WTC11 (cell line): Measurements from ENCODE around the gene CLDN22. TPM values are rescaled to one million over a fixed set of nuclear protein-coding genes. Genes with fewer than 3 reads are reported as not detected.
"Not testable (repeated sequence)": the region's sequence is repeated elsewhere in the genome, so short reads cannot be mapped to it uniquely, and the experiment has no call there.

ENCODE experiments used
- ATAC-seq: fragments of 200-7000 bp; cut with Tn5 transposase; 2 replicates; pipeline ENCODE4 v1.10.0; 2021; ENCODE audit warnings: mild to moderate bottlenecking, moderate library complexity
- CTCF ChIA-PET: fragments of 300-600 bp; sonication (Branson Sonifier 250); formaldehyde crosslinking; loops from one replicate; lab custom pipeline; 2021; ENCODE audit warnings: antibody characterized with exemption; lab: Charles Lee
- POLR2A ChIA-PET: fragments of 350-600 bp; sonication (Branson Sonifier 250); formaldehyde crosslinking; loops from one replicate; lab custom pipeline; 2021; ENCODE audit warnings: antibody characterized with exemption; lab: Charles Lee
- DNase-seq: peaks from one replicate; pipeline ENCODE4 v3.0.0; 2021; ENCODE audit warnings: low spot score
- H3K27ac Mint-ChIP-seq: 2 replicates; pipeline ENCODE4 v1.8.0; 2021; ENCODE audit warnings: mixed read lengths
- H3K27me3 Mint-ChIP-seq: 2 replicates; pipeline ENCODE4 v1.8.0; 2021; ENCODE audit warnings: low read depth, mild to moderate bottlenecking, moderate library complexity, mixed read lengths
- H3K36me3 Mint-ChIP-seq: 2 replicates; pipeline ENCODE4 v1.8.0; 2021; ENCODE audit warnings: mixed read lengths
- H3K4me1 Mint-ChIP-seq: 2 replicates; pipeline ENCODE4 v1.8.0; 2022; ENCODE audit warnings: mixed read lengths
- H3K4me3 Mint-ChIP-seq: 2 replicates; pipeline ENCODE4 v1.8.0; 2021; ENCODE audit warnings: mild to moderate bottlenecking, moderate library complexity, mixed read lengths
- H3K9me3 Mint-ChIP-seq: 2 replicates; pipeline ENCODE4 v1.8.0; 2021; ENCODE audit warnings: mixed read lengths
- CDX4 ChIP-seq: fragments of 250-450 bp; sonication (Bioruptor Pico); IDR thresholded peaks from 2 replicates; pipeline ENCODE4 v1.9.0; 2021; ENCODE audit warnings: moderate library complexity, mild to moderate bottlenecking, inconsistent platforms, borderline replicate concordance
- CTCF ChIP-seq: fragments of 200-600 bp; IDR thresholded peaks from 2 replicates; pipeline ENCODE4 v1.8.0; 2022; ENCODE audit warnings: antibody characterized with exemption
- KAT7 ChIP-seq: sonication (generic); formaldehyde crosslinking; IDR thresholded peaks from 2 replicates; pipeline ENCODE4 v1.8.1; 2023; ENCODE audit warnings: missing genetic modification reagents, mild to moderate bottlenecking, borderline replicate concordance
- OVOL2 ChIP-seq: fragments of 250-450 bp; sonication (Bioruptor Pico); IDR thresholded peaks from 2 replicates; pipeline ENCODE4 v1.9.0; 2021; ENCODE audit warnings: mild to moderate bottlenecking, borderline replicate concordance
- SP1 ChIP-seq: sonication (generic); formaldehyde crosslinking; conservative IDR thresholded peaks from 2 replicates; pipeline ENCODE4 v1.8.1; 2022; ENCODE audit warnings: missing genetic modification reagents
- TP53 ChIP-seq: sonication (generic); formaldehyde crosslinking; IDR thresholded peaks from 2 replicates; pipeline ENCODE4 v1.8.1; 2023; ENCODE audit warnings: mild to moderate bottlenecking, missing genetic modification reagents
- total RNA-seq: library from RNA; stranded (reverse); gene quantifications from 3 replicates; pipeline ENCODE4 v1.2.3, GENCODE V29; 2021
- TF ChIP-seq, protein P1 (sequence below): fragments of 250-450 bp; sonication (Bioruptor Pico); IDR thresholded peaks from 2 replicates; pipeline ENCODE4 v1.9.0; 2021; ENCODE audit warnings: mild to moderate bottlenecking
- TF ChIP-seq, protein P2 (sequence below): sonication (generic); formaldehyde crosslinking; IDR thresholded peaks from 2 replicates; pipeline ENCODE4 v1.8.1; 2023; ENCODE audit warnings: mild to moderate bottlenecking, missing genetic modification reagents, moderate library complexity
- TF ChIP-seq, protein P3 (sequence below): sonication (generic); formaldehyde crosslinking; IDR thresholded peaks from 2 replicates; pipeline ENCODE4 v1.8.0; 2023; ENCODE audit warnings: missing genetic modification reagents, mild to moderate bottlenecking, borderline replicate concordance

CLDN22 gene
- total RNA-seq, 1 experiment from 2014 or later: not detected

DNA sequence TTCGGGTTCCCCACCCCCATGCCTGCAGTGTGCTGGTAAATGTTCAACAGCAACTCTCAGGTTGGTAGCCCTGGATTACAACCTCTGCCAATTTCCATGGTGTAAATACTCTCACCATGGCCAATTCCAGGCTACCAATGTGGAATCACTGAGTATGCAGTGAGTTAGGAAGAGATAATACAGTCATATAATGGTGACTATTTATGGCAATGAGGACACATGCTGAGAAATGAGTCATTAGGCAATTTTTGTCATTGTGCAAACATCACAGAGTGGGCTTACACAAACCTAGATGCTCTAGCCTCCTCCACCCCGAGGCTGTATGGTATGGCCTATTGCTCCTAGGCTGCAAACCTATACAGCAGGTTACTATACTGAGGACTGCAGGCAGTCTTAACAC, 6.8 kb upstream of the CLDN22 start:
- no peak overlapping the region for H3K27ac Mint-ChIP-seq
- ChIA-PET CTCF (interaction anchor here (0.9 kb wide), 1 partner anchor 274 kb away, joined by 5 read pairs; no protein-coding TSS in a partner anchor), POLR2A (no interaction called here)
- no peaks in the 10 kb centered on the region for H3K4me1 Mint-ChIP-seq
- ATAC-seq (no peak), DNase-seq (no peak)
- no peaks in the 10 kb centered on the region for H3K27me3 Mint-ChIP-seq
- peaks cover 22% of the 10 kb centered on the region for H3K36me3 Mint-ChIP-seq
- no peak overlapping the region for H3K4me3 Mint-ChIP-seq
- H3K9me3 Mint-ChIP-seq: peaks cover 29% of the 10 kb centered on the region
- TF ChIP-seq OVOL2 (CRISPR knock-in tag) (no peak), CTCF (no peak)
- TF ChIP-seq, protein P1, sequence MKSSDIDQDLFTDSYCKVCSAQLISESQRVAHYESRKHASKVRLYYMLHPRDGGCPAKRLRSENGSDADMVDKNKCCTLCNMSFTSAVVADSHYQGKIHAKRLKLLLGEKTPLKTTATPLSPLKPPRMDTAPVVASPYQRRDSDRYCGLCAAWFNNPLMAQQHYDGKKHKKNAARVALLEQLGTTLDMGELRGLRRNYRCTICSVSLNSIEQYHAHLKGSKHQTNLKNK: no peak

DNA sequence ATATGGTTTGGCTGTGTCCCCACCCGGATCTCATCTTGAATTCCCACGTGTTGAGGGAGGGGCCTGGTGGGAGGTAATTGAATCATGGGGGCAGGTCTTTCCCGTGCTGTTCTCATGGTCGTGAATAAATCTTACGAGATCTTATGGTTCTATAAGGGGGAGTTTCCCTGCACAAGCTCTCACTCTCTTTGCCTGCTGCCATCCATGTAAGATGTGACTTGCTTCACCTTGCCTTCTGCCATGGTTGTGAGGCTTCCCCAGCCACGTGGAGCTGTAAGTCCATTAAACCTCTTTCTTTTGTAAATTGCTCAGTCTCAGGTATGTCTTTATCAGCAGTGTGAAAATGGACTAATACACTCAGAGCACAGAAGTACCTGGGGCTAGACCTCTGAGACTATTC, 6.3 kb upstream of the CLDN22 start:
- Mint-ChIP-seq H3K9me3 (peaks cover 29% of the 10 kb centered on the region), H3K36me3 (peaks cover 22% of the 10 kb centered on the region)
- POLR2A ChIA-PET, H3K27me3 Mint-ChIP-seq, DNase-seq, ATAC-seq, CTCF ChIA-PET, H3K4me1 Mint-ChIP-seq, H3K4me3 Mint-ChIP-seq, H3K27ac Mint-ChIP-seq: not testable (repeated sequence)

- H3K4me3 Mint-ChIP-seq: no peak overlapping the region
- no peak for ATAC-seq
- ChIA-PET CTCF (interaction anchor here (0.6 kb wide), 1 partner anchor 386 kb away, joined by 3 read pairs; no protein-coding TSS in a partner anchor), POLR2A (no interaction called here)
- H3K36me3 Mint-ChIP-seq: peaks cover 22% of the 10 kb centered on the region
- H3K27me3 Mint-ChIP-seq: no peaks in the 10 kb centered on the region
- no peak for DNase-seq
- H3K27ac Mint-ChIP-seq: no peak overlapping the region
- TF ChIP-seq, protein P2, sequence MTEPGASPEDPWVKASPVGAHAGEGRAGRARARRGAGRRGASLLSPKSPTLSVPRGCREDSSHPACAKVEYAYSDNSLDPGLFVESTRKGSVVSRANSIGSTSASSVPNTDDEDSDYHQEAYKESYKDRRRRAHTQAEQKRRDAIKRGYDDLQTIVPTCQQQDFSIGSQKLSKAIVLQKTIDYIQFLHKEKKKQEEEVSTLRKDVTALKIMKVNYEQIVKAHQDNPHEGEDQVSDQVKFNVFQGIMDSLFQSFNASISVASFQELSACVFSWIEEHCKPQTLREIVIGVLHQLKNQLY (CRISPR knock-in tag): no peak
- TF ChIP-seq TP53 (CRISPR knock-in tag): no peak
- TF ChIP-seq CDX4 (CRISPR knock-in tag): no peak
- TF ChIP-seq, protein P3, sequence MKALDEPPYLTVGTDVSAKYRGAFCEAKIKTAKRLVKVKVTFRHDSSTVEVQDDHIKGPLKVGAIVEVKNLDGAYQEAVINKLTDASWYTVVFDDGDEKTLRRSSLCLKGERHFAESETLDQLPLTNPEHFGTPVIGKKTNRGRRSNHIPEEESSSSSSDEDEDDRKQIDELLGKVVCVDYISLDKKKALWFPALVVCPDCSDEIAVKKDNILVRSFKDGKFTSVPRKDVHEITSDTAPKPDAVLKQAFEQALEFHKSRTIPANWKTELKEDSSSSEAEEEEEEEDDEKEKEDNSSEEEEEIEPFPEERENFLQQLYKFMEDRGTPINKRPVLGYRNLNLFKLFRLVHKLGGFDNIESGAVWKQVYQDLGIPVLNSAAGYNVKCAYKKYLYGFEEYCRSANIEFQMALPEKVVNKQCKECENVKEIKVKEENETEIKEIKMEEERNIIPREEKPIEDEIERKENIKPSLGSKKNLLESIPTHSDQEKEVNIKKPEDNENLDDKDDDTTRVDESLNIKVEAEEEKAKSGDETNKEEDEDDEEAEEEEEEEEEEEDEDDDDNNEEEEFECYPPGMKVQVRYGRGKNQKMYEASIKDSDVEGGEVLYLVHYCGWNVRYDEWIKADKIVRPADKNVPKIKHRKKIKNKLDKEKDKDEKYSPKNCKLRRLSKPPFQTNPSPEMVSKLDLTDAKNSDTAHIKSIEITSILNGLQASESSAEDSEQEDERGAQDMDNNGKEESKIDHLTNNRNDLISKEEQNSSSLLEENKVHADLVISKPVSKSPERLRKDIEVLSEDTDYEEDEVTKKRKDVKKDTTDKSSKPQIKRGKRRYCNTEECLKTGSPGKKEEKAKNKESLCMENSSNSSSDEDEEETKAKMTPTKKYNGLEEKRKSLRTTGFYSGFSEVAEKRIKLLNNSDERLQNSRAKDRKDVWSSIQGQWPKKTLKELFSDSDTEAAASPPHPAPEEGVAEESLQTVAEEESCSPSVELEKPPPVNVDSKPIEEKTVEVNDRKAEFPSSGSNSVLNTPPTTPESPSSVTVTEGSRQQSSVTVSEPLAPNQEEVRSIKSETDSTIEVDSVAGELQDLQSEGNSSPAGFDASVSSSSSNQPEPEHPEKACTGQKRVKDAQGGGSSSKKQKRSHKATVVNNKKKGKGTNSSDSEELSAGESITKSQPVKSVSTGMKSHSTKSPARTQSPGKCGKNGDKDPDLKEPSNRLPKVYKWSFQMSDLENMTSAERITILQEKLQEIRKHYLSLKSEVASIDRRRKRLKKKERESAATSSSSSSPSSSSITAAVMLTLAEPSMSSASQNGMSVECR (CRISPR knock-in tag): no peak
- no peak for TF ChIP-seq SP1 (CRISPR knock-in tag)
- no peak for TF ChIP-seq KAT7 (CRISPR knock-in tag)
- TF ChIP-seq, all 79 proteins: peak for 0
- Mint-ChIP-seq H3K4me1 (no peaks in the 10 kb centered on the region), H3K9me3 (peaks cover 29% of the 10 kb centered on the region)
These were observed 4.5 kb upstream of the CLDN22 start for GRCh38 chr4:183324619-183325018.

- CTCF ChIA-PET: interaction anchor here (0.8 to 1.4 kb wide), 2 partner anchors 75 to 81 kb away, joined by 4 read pairs; no protein-coding TSS in a partner anchor
- H3K4me3 Mint-ChIP-seq, H3K27me3 Mint-ChIP-seq, H3K4me1 Mint-ChIP-seq, POLR2A ChIA-PET, ATAC-seq, H3K27ac Mint-ChIP-seq, DNase-seq: not testable (repeated sequence)
- Mint-ChIP-seq H3K36me3 (peaks cover 20% of the 10 kb centered on the region), H3K9me3 (peaks cover 25% of the 10 kb centered on the region)
These were observed 4.0 kb upstream of the CLDN22 start for GRCh38 chr4:183324056-183324455.
